ENCODE measurements around the gene CSPG4. TPM values are rescaled to one million over a fixed set of nuclear protein-coding genes. Genes with fewer than 3 reads are reported as not detected.
"Not testable (repeated sequence)": the region's sequence is repeated elsewhere in the genome, so short reads cannot be mapped to it uniquely, and the experiment has no call there.

CSPG4 gene
- total and polyA plus RNA-seq, 10 of the 15 experiments (the other 5 are each of a cell fraction or from before 2014, with no cell fraction given) = 0.02 to 2.2 (median 0.76) TPM

GRCh38 chr15:75734861-75735760 is 22.5 kb upstream of the CSPG4 start:
- not testable (repeated sequence) for ATAC-seq

More at GRCh38 chr15:75734861-75735760, 22.5 kb upstream of the CSPG4 start:
- BruUV-seq (replicated peaks); H3K27me3 ChIP-seq (replicated peaks in 1 of 2; ENCODE audit: control insufficient read depth in 2 of 2, insufficient read depth in 2 of 2, low read length in 1 of 2); H3K79me2 ChIP-seq (ENCODE audit: control insufficient read depth, insufficient read depth, low read length); H3K4me1 ChIP-seq (ENCODE audit: control insufficient read depth, insufficient read depth, low read length); FAIRE-seq; H2AFZ ChIP-seq (ENCODE audit: control insufficient read depth, low read depth, low read length); H3K9ac ChIP-seq (ENCODE audit: control insufficient read depth, insufficient read depth, low read length); H3K4me2 ChIP-seq (ENCODE audit: control insufficient read depth, insufficient read depth); H3K36me3 ChIP-seq (ENCODE audit: control insufficient read depth in 2 of 2, insufficient read depth in 2 of 2, low read length in 1 of 2); POLR2A ChIA-PET; H4K20me1 ChIP-seq (ENCODE audit: control insufficient read depth, insufficient read depth); DNase-seq (ENCODE audit: low read depth, low spot score); H3K9me3 ChIP-seq (replicated peaks; ENCODE audit: control insufficient read depth, insufficient read depth, low read length); H3K4me3 ChIP-seq; in situ Hi-C loops (cut with MboI); H3K27ac ChIP-seq (ENCODE audit: control insufficient read depth, insufficient read depth): not testable (repeated sequence)
- WGBS (ENCODE audit: insufficient coverage, insufficient replicate concordance, low lambda C conversion rate, missing lambda C conversion rate) = 69% methylated on average over 27 of the region's 27 CpGs
- ChIA-PET CTCF (interaction anchor here (1.1 to 1.7 kb wide), 2 partner anchors 49 to 65 kb away, joined by 4 read pairs; no protein-coding TSS in a partner anchor), RAD21 (ENCODE audit: unreplicated experiment) (interaction anchor here (0.6 to 1.8 kb wide), 3 partner anchors 11 to 67 kb away, joined by 3 to 9 read pairs (median 4); a partner anchor contains a TSS), SMC1A (ENCODE audit: uncharacterized antibody, unreplicated experiment) (interaction anchor here (1.5 kb wide), 1 partner anchor 12 kb away, joined by 3 read pairs; a partner anchor contains a TSS)
- TF ChIP-seq PBX3 (IDR thresholded peaks at IDR 0.05; ENCODE audit: insufficient replicate concordance, low read depth, low read length) (peak; percentile 39), MTA2 (IDR thresholded peaks at IDR 0.05; ENCODE audit: low read depth) (peak; percentile 28; the same call in 1 of the 2 replicates), IKZF1 (conservative IDR thresholded peaks at IDR 0.05) (peak; percentile 41; the same call in 1 of the 2 replicates), BHLHE40 (IDR thresholded peaks at IDR 0.05; ENCODE audit: borderline replicate concordance in 1 of 2, low read depth in 2 of 2, low read length in 1 of 2) (peak in 1 of 2 experiments; percentile 88; a peak in 2 of 4 replicates), RAD51 (IDR thresholded peaks at IDR 0.05) (peak; percentile 98), PKNOX1 (IDR thresholded peaks at IDR 0.05) (peak; percentile 89), IKZF2 (IDR thresholded peaks at IDR 0.05) (peak; percentile 55 to 62)
- TF ChIP-seq, protein P1, sequence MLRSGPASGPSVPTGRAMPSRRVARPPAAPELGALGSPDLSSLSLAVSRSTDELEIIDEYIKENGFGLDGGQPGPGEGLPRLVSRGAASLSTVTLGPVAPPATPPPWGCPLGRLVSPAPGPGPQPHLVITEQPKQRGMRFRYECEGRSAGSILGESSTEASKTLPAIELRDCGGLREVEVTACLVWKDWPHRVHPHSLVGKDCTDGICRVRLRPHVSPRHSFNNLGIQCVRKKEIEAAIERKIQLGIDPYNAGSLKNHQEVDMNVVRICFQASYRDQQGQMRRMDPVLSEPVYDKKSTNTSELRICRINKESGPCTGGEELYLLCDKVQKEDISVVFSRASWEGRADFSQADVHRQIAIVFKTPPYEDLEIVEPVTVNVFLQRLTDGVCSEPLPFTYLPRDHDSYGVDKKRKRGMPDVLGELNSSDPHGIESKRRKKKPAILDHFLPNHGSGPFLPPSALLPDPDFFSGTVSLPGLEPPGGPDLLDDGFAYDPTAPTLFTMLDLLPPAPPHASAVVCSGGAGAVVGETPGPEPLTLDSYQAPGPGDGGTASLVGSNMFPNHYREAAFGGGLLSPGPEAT (IDR thresholded peaks at IDR 0.05; ENCODE audit: low read depth) = 0 out of 2 replicates have a peak, but pooled peaks have one; percentile 30
- intact Hi-C loops (cut with micrococcal nuclease; ENCODE audit: unreplicated experiment) = loop anchor here (5.0 kb wide), 2 partner anchors 48 to 283 kb away; partner anchors contain the start of gene SIN3A
